Thyroid gland (tissue), 4 donors: ENCODE measurements around the gene GLTP. TPM values are rescaled to one million over a fixed set of nuclear protein-coding genes. Genes with fewer than 3 reads are reported as not detected.

ENCODE experiments used
- DNase-seq, 2 donors: peaks; one replicate each; pipeline ENCODE4 v3.0.0-alpha.2; 2019
- H3K27ac ChIP-seq, 3 donors: fragments of 200-600 bp; sonication (generic); 1 replicate in 2 of 3; 2 replicates in 1 of 3; pipeline ENCODE4 v1.5.1; 2016 to 2019; ENCODE audit warnings: mild to moderate bottlenecking in 1 of 3, moderate library complexity in 1 of 3
- H3K27me3 ChIP-seq: fragments of 200-600 bp; sonication (generic); one replicate; pipeline ENCODE4 v1.5.1; 2019
- H3K36me3 ChIP-seq, 2 donors: fragments of 200-600 bp; sonication (generic); one replicate each; pipeline ENCODE4 v1.5.1; 2016 to 2019
- H3K4me1 ChIP-seq, 2 donors: fragments of 200-600 bp; sonication (generic); one replicate each; pipeline ENCODE4 v1.5.1; 2017 to 2019
- H3K4me3 ChIP-seq, 3 donors: fragments of 200-600 bp; sonication (generic); replicated peaks in 1 of 3; 1 replicate in 2 of 3; 2 replicates in 1 of 3; pipeline ENCODE4 v1.5.1; 2016; ENCODE audit warnings: mild to moderate bottlenecking in 1 of 3
- H3K9me3 ChIP-seq: fragments of 200-600 bp; sonication (generic); one replicate; pipeline ENCODE4 v1.5.1; 2017
- CTCF ChIP-seq, 6 experiments: fragments of 200-600 bp in 3 of 6; fragments of 450-650 bp in 3 of 6; sonication (generic) in 3 of 6; IDR thresholded peaks; one replicate each; pipeline ENCODE4 v1.5.1; 2016 to 2019; ENCODE audit warnings: antibody characterized with exemption in 6 of 6, mild to moderate bottlenecking in 2 of 6, inconsistent platforms in 1 of 6, moderate library complexity in 1 of 6
- POLR2A ChIP-seq, 2 donors: fragments of 450-650 bp; IDR thresholded peaks; one replicate each; pipeline ENCODE4 v1.6.1; 2017; ENCODE audit warnings: antibody characterized with exemption in 2 of 2, mild to moderate bottlenecking in 2 of 2, moderate library complexity in 1 of 2
- WGBS, 2 donors: methylation state at CpG; one replicate each; pipeline ENCODE4 v1.1.5; 2017; 5-methylcytosine and 5-hydroxymethylcytosine counted together
- intact Hi-C: fragments of 100-400 bp; cut with DNase I; formaldehyde crosslinking; loops from one replicate; pipeline ENCODE4 v1.15.1; 2023
- total RNA-seq, 4 donors: library from RNA; depleted of rRNA; stranded (reverse); fragments of >200 nt; gene quantifications; one replicate each; pipeline ENCODE4 v1.2.3, GENCODE V29; 2016

The GLTP gene
- total RNA-seq, 4 donors from 2014 or later = 49.9 to 72.0 (median 60.2) TPM

- H3K27ac ChIP-seq = no peak overlapping the region
- DNase-seq = peak in 1 of 2 donors; percentile 8
- H3K9me3 ChIP-seq = no peaks in the 10 kb centered on the region
- no peak overlapping the region for H3K4me3 ChIP-seq
- TF ChIP-seq POLR2A (IDR thresholded peaks at IDR 0.05) (no peak), CTCF (IDR thresholded peaks at IDR 0.05) (no peak)
- peaks cover 5 to 6% of the 10 kb centered on the region in 2 donors for H3K4me1 ChIP-seq
- 65 to 72% methylated on average over 19 of the region's 19 CpGs for WGBS, 2 donors
- no peaks in the 10 kb centered on the region for H3K36me3 ChIP-seq
- H3K27me3 ChIP-seq = no peaks in the 10 kb centered on the region
- intact Hi-C loops = no loop called here
Measured at GRCh38 chr12:109827566-109828550, 52.5 kb downstream of the GLTP start.

GRCh38 chr12:109827080-109827479 is 53.3 kb downstream of the GLTP start:
- WGBS, 2 donors = 92 to 100% methylated on average over 3 of the region's 3 CpGs

GRCh38 chr12:109824731-109825130 is 55.6 kb downstream of the GLTP start:
- DNase-seq = no peak
- WGBS, 2 donors = 85 to 93% methylated on average over 8 of the region's 8 CpGs
- TF ChIP-seq POLR2A (IDR thresholded peaks at IDR 0.05) = no peak
- TF ChIP-seq CTCF (IDR thresholded peaks at IDR 0.05) = no peak
- H3K36me3 ChIP-seq = no peaks in the 10 kb centered on the region
- no peak overlapping the region for H3K27ac ChIP-seq
- intact Hi-C loops = no loop called here
- H3K4me3 ChIP-seq = no peak overlapping the region
- H3K9me3 ChIP-seq = no peaks in the 10 kb centered on the region
- no peaks in the 10 kb centered on the region for H3K27me3 ChIP-seq
- H3K4me1 ChIP-seq = no peaks in the 10 kb centered on the region

More at GRCh38 chr12:109827080-109827479, 53.3 kb downstream of the GLTP start:
- Histone ChIP-seq H3K9me3 (no peaks in the 10 kb centered on the region), H3K27ac (no peak overlapping the region), H3K36me3 (no peaks in the 10 kb centered on the region), H3K4me1 (no peaks in the 10 kb centered on the region), H3K27me3 (no peaks in the 10 kb centered on the region), H3K4me3 (no peak overlapping the region)
- TF ChIP-seq POLR2A (IDR thresholded peaks at IDR 0.05) (no peak), CTCF (IDR thresholded peaks at IDR 0.05) (no peak)
- intact Hi-C loops = no loop called here
- DNase-seq = no peak

- no peaks in the 10 kb centered on the region for H3K4me1 ChIP-seq
- 69 to 79% methylated on average over 6 to 15 of the region's 15 CpGs for WGBS, 2 donors
- TF ChIP-seq POLR2A (IDR thresholded peaks at IDR 0.05) = no peak
- TF ChIP-seq CTCF (IDR thresholded peaks at IDR 0.05) = no peak
- no peak overlapping the region for H3K27ac ChIP-seq
- DNase-seq = no peak
- intact Hi-C loops = no loop called here
- no peak overlapping the region for H3K4me3 ChIP-seq
- H3K9me3 ChIP-seq = no peaks in the 10 kb centered on the region
- no peaks in the 10 kb centered on the region for H3K36me3 ChIP-seq
- no peaks in the 10 kb centered on the region for H3K27me3 ChIP-seq
Measured at GRCh38 chr12:109822951-109823411, 57.4 kb downstream of the GLTP start.

GRCh38 chr12:109822416-109822815 is 57.9 kb downstream of the GLTP start:
- intact Hi-C loops = no loop called here
- no peaks in the 10 kb centered on the region for H3K27me3 ChIP-seq
- DNase-seq = no peak
- H3K9me3 ChIP-seq = no peaks in the 10 kb centered on the region
- 73 to 88% methylated on average over 7 of the region's 7 CpGs for WGBS, 2 donors
- no peak overlapping the region for H3K4me3 ChIP-seq
- TF ChIP-seq POLR2A (IDR thresholded peaks at IDR 0.05) (no peak), CTCF (IDR thresholded peaks at IDR 0.05) (no peak)
- H3K27ac ChIP-seq = no peak overlapping the region
- no peaks in the 10 kb centered on the region for H3K36me3 ChIP-seq
- no peaks in the 10 kb centered on the region for H3K4me1 ChIP-seq
